SK-N-MC (cell line): ENCODE data around the gene AXIN1.
"Not testable (repeated sequence)": the region's sequence is repeated elsewhere in the genome, so short reads cannot be mapped to it uniquely, and the experiment has no call there.

Experiments
- EZH2 ChIP-seq: fragments of 200-600 bp; sonication (generic); IDR thresholded peaks from one replicate; pipeline ENCODE4 v1.6.1; 2017; ENCODE audit warnings: antibody characterized with exemption
- POLR2AphosphoS5 ChIP-seq: IDR thresholded peaks from 2 replicates; pipeline ENCODE4 v1.6.1; 2012; ENCODE audit warnings: mild to moderate bottlenecking, low read depth, low read length, borderline replicate concordance

DNA sequence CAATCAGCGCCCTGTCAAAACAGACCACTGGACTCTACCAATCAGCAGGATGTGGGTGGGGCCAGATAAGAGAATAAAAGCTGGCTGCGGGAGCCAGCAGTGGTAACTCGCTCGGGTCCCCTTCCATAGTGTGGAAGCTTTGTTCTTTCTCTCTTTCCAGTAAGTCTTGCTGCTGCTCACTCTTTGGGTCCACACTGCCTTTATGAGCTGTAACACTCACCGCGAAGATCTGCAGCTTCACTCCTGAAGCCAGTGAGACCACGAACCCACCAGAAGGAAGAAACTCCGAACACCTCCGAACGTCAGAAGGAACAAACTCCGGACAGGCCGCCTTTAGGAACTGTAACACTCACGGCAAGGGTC is 10.6 kb downstream of the AXIN1 start:
- TF ChIP-seq EZH2, POLR2AphosphoS5: not testable (repeated sequence)
